Measurements from ENCODE around the gene LRRC25.

The LRRC25 gene

DNA sequence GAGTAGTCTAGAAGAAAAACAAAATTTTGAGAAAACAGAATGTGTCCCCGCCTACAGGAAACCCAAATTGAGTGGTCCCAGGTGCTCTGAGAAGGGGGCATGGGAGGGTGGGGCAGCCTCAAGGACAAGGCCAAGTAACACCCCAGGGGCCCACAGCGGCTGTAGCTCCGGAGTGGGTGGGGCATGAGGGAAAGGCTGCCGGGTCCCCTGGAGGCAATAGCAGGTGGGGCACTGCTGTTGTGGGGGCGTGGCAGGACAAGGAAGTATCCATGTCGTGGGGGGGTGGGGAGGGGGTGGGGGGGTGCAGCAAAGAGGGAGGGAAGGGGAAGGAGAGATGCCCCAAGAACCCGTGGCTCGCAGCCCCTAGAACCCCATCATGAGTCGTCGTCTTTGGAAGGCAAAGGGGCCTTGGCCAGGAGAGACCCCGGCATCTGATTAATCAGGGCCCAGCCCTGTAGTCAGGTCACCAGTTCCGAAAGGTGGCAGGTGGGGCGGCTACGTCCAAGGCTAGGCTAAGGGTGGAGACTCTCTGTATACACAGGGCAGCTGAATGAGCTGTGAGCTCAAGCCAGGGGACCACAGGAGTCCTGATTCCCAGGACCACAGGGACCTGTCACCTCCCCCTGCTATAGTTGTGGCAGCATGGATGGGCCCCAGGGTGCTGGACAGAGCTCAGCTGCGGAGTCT lies 48.0 kb upstream of the LRRC25 start (continued):
- TF ChIP-seq, protein P1, sequence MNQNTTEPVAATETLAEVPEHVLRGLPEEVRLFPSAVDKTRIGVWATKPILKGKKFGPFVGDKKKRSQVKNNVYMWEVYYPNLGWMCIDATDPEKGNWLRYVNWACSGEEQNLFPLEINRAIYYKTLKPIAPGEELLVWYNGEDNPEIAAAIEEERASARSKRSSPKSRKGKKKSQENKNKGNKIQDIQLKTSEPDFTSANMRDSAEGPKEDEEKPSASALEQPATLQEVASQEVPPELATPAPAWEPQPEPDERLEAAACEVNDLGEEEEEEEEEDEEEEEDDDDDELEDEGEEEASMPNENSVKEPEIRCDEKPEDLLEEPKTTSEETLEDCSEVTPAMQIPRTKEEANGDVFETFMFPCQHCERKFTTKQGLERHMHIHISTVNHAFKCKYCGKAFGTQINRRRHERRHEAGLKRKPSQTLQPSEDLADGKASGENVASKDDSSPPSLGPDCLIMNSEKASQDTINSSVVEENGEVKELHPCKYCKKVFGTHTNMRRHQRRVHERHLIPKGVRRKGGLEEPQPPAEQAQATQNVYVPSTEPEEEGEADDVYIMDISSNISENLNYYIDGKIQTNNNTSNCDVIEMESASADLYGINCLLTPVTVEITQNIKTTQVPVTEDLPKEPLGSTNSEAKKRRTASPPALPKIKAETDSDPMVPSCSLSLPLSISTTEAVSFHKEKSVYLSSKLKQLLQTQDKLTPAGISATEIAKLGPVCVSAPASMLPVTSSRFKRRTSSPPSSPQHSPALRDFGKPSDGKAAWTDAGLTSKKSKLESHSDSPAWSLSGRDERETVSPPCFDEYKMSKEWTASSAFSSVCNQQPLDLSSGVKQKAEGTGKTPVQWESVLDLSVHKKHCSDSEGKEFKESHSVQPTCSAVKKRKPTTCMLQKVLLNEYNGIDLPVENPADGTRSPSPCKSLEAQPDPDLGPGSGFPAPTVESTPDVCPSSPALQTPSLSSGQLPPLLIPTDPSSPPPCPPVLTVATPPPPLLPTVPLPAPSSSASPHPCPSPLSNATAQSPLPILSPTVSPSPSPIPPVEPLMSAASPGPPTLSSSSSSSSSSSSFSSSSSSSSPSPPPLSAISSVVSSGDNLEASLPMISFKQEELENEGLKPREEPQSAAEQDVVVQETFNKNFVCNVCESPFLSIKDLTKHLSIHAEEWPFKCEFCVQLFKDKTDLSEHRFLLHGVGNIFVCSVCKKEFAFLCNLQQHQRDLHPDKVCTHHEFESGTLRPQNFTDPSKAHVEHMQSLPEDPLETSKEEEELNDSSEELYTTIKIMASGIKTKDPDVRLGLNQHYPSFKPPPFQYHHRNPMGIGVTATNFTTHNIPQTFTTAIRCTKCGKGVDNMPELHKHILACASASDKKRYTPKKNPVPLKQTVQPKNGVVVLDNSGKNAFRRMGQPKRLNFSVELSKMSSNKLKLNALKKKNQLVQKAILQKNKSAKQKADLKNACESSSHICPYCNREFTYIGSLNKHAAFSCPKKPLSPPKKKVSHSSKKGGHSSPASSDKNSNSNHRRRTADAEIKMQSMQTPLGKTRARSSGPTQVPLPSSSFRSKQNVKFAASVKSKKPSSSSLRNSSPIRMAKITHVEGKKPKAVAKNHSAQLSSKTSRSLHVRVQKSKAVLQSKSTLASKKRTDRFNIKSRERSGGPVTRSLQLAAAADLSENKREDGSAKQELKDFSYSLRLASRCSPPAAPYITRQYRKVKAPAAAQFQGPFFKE (tag by site-specific recombination; IDR thresholded peaks at IDR 0.05; ENCODE audit: borderline replicate concordance) = no peak
- TF ChIP-seq ZNF354C (tag by site-specific recombination; IDR thresholded peaks at IDR 0.05; ENCODE audit: borderline replicate concordance, low read depth) (no peak), ZNF366 (tag by site-specific recombination; conservative IDR thresholded peaks at IDR 0.05) (no peak), ZNF23 (tag by site-specific recombination; IDR thresholded peaks at IDR 0.05; ENCODE audit: borderline replicate concordance) (no peak), ZNF843 (tag by site-specific recombination; IDR thresholded peaks at IDR 0.05) (no peak), ZNF529 (tag by site-specific recombination; IDR thresholded peaks at IDR 0.05; ENCODE audit: insufficient replicate concordance) (no peak), ZIC2 (tag by site-specific recombination; IDR thresholded peaks at IDR 0.05) (no peak), HOXC10 (CRISPR knock-in tag; IDR thresholded peaks at IDR 0.05) (no peak), ZSCAN16 (tag by site-specific recombination; IDR thresholded peaks at IDR 0.05) (no peak)
- TF ChIP-seq, protein P2, sequence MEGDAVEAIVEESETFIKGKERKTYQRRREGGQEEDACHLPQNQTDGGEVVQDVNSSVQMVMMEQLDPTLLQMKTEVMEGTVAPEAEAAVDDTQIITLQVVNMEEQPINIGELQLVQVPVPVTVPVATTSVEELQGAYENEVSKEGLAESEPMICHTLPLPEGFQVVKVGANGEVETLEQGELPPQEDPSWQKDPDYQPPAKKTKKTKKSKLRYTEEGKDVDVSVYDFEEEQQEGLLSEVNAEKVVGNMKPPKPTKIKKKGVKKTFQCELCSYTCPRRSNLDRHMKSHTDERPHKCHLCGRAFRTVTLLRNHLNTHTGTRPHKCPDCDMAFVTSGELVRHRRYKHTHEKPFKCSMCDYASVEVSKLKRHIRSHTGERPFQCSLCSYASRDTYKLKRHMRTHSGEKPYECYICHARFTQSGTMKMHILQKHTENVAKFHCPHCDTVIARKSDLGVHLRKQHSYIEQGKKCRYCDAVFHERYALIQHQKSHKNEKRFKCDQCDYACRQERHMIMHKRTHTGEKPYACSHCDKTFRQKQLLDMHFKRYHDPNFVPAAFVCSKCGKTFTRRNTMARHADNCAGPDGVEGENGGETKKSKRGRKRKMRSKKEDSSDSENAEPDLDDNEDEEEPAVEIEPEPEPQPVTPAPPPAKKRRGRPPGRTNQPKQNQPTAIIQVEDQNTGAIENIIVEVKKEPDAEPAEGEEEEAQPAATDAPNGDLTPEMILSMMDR (tag by site-specific recombination; IDR thresholded peaks at IDR 0.05) = no peak
- TF ChIP-seq, protein P3, sequence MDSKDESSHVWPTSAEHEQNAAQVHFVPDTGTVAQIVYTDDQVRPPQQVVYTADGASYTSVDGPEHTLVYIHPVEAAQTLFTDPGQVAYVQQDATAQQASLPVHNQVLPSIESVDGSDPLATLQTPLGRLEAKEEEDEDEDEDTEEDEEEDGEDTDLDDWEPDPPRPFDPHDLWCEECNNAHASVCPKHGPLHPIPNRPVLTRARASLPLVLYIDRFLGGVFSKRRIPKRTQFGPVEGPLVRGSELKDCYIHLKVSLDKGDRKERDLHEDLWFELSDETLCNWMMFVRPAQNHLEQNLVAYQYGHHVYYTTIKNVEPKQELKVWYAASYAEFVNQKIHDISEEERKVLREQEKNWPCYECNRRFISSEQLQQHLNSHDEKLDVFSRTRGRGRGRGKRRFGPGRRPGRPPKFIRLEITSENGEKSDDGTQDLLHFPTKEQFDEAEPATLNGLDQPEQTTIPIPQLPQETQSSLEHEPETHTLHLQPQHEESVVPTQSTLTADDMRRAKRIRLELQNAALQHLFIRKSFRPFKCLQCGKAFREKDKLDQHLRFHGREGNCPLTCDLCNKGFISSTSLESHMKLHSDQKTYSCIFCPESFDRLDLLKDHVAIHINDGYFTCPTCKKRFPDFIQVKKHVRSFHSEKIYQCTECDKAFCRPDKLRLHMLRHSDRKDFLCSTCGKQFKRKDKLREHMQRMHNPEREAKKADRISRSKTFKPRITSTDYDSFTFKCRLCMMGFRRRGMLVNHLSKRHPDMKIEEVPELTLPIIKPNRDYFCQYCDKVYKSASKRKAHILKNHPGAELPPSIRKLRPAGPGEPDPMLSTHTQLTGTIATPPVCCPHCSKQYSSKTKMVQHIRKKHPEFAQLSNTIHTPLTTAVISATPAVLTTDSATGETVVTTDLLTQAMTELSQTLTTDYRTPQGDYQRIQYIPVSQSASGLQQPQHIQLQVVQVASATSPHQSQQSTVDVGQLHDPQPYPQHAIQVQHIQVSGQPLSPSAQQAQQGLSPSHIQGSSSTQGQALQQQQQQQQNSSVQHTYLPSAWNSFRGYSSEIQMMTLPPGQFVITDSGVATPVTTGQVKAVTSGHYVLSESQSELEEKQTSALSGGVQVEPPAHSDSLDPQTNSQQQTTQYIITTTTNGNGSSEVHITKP (tag by site-specific recombination; IDR thresholded peaks at IDR 0.05) = no peak
- TF ChIP-seq, protein P4, sequence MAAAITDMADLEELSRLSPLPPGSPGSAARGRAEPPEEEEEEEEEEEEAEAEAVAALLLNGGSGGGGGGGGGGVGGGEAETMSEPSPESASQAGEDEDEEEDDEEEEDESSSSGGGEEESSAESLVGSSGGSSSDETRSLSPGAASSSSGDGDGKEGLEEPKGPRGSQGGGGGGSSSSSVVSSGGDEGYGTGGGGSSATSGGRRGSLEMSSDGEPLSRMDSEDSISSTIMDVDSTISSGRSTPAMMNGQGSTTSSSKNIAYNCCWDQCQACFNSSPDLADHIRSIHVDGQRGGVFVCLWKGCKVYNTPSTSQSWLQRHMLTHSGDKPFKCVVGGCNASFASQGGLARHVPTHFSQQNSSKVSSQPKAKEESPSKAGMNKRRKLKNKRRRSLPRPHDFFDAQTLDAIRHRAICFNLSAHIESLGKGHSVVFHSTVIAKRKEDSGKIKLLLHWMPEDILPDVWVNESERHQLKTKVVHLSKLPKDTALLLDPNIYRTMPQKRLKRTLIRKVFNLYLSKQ (tag by site-specific recombination; IDR thresholded peaks at IDR 0.05; ENCODE audit: borderline replicate concordance) = no peak
- TF ChIP-seq, protein P5, sequence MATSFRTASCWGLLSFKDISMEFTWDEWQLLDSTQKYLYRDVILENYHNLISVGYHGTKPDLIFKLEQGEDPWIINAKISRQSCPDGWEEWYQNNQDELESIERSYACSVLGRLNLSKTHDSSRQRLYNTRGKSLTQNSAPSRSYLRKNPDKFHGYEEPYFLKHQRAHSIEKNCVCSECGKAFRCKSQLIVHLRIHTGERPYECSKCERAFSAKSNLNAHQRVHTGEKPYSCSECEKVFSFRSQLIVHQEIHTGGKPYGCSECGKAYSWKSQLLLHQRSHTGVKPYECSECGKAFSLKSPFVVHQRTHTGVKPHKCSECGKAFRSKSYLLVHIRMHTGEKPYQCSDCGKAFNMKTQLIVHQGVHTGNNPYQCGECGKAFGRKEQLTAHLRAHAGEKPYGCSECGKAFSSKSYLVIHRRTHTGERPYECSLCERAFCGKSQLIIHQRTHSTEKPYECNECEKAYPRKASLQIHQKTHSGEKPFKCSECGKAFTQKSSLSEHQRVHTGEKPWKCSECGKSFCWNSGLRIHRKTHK (tag by site-specific recombination; IDR thresholded peaks at IDR 0.05) = no peak
- TF ChIP-seq, protein P6, sequence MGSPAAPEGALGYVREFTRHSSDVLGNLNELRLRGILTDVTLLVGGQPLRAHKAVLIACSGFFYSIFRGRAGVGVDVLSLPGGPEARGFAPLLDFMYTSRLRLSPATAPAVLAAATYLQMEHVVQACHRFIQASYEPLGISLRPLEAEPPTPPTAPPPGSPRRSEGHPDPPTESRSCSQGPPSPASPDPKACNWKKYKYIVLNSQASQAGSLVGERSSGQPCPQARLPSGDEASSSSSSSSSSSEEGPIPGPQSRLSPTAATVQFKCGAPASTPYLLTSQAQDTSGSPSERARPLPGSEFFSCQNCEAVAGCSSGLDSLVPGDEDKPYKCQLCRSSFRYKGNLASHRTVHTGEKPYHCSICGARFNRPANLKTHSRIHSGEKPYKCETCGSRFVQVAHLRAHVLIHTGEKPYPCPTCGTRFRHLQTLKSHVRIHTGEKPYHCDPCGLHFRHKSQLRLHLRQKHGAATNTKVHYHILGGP (tag by site-specific recombination; IDR thresholded peaks at IDR 0.05) = no peak

All from HEK293 (cell line).